Activated T-helper 1 cell treated with Interleukin-2 at 50 U/mL for 16 hours (primary cell): Measurements from ENCODE around the gene ARL16.

Experiments
- DNase-seq: peaks from one replicate; pipeline ENCODE4 v3.0.0-alpha.2; 2020; ENCODE audit warnings: low read depth

The ARL16 gene

DNA sequence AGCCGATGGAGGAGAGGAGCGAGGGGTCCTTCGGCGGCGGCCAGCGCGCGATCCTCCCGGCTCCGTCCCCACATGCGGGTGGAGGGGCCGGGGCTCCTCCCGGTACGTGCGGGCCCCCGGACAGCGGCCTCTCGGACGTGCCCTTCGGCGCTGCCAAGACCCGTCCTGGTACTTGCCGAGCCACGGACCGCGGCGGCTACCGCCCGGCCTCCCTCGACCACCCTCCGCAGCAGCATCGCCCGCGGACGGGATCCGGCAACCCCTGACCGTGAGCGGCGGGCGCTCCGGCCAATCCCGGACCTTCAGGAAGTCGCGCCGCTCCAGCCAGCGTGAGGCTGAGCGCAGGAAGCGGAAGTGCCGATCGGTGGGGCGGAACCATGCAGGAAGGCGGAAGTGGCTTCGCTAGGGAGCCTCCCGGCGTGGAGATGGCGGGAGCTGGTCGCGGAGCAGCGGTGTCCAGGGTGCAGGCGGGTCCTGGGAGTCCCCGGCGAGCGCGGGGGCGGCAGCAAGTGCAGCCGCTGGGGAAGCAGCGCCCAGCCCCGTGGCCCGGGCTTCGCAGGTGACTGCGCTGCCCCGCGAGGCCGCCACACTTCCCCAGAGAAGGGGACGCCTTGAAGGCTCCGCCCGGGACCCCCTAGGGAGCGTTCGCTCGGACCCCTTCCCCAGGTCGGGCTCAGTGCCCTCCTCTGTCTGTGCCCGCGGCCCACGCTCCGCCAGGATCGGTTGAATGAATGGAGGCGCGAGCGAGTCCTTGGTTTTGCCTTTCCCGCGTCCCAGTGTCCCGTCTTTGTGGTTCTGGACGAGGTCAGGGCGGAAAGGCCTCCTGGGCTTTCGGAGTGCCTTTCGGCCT is 17.0 kb downstream of the ARL16 start, which contains the start of the genes CCDC137 and OXLD1:
Gene CCDC137 (plus strand): TSS at position 396 of the 850 bp plus-strand sequence. CDS start 30 bp downstream, at position 426.
Gene OXLD1 (minus strand): TSS at position 264 of the 850 bp plus-strand sequence. CDS start 28 bp downstream, at position 236.
- DNase-seq = peak; percentile 89

DNA sequence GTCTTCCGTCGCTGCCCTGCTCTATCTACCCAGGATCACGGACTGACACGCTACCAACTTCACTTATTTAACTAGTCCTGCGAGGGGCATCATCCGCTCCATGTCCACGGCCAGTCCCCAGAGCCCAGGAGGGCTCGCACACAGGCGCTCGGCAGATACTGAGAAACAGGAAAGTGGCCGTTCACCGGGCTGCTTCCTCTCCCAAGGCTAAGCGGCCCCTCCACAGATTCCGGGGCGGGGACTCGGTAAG is 17.6 kb downstream of the ARL16 start:
- DNase-seq = no peak

DNA sequence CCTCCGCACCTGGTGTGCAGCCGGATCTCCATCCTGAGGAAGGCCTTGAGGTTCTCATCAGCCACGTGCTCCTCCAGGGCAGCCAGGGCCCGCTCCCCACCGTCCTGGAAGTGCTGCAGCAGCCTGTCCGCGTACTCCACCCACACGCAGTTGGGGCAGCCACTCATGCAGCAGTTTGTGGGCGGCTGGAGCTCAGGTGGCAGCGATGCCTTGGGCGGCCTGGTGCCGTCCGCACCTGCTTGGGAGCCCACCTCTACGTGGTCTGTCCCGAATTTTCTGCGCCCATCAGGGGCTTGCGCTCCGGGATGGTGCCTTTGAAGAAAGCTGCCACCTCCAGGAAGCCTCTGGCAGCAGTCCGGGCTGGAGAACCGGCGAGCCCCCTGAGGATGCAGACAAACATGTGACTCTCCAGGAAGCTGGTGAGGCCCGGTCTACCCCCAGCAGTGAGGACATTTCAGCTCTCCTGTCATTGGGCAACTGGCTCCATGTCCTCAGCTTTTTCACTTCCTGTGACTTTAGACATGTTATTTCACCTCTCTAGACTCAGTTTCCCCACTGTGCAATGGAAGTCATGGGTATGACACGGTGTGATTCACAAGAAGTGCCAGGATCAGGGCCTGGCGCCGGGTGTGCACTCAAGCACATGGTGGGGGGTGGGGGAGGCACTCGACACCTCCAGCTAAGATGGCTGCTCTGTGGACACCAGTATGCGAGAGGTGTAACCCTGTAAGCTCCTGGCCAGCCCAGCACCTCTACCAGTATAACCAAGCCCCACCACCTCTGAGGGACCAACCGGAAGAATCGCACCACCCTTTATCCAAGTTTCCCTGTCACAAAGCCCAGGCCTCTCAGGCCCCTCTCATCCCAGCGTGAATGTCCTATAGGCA is 18.1 kb downstream of the ARL16 start:
- no peak for DNase-seq

DNA sequence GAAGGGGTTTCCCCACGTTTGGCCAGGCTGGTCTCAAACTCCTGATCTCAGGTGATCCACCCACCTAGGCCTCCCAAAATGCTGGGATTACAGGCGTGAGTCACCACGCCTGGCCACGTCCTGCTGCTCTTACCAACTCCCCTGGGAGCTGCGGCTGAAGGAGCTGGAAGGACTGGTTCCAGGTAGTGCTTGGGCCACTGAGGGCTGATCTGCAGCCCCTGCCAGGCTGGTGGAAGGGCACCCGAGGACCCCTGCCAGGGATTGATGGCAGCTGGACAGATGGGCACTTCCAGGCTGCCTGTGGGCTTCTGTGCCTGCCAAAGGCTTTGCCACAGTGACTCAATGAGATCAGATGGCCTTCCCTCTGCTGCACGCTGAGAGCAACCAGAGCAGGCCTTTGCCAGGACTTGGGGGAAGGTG is 19.5 kb downstream of the ARL16 start:
- DNase-seq = no peak

DNA sequence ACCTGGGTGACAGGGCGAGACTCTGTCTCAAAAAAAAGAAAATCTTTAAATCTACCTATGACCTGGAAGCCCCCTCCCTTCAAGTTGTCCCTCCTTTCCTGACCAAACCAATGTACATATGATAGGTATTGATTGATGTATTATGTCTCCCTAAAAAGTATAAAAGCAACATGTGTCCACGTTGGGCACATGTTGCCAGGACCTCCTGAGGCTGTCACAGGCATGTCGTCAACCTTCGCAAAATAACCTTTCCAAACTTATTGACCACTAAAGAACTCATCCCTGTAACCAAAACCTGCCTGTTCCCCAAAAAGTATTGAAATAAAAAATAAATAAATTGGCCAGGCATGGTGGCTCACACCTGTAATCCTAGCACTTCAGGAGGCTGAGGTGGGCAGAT is 21.6 kb downstream of the ARL16 start:
- DNase-seq = no peak

DNA sequence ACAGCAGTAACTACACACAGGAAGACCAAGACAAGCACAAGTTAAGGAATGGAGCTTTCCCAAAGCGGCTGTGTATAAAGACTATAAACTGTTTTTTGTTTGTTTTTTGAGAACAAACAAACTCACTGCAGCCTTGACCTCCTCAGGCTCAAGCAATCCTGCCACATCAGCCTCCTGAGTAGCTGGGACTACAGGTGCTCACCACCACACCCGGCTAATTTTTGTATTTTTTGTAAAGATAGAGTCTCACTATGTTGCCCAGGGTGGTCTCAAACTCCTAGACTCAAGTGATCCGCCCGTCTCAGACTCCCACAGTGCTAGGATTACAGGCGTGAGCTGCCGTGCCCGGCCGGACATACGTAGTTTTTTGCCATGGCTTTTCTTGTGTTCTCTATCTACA is 23.2 kb downstream of the ARL16 start:
- DNase-seq = no peak

DNA sequence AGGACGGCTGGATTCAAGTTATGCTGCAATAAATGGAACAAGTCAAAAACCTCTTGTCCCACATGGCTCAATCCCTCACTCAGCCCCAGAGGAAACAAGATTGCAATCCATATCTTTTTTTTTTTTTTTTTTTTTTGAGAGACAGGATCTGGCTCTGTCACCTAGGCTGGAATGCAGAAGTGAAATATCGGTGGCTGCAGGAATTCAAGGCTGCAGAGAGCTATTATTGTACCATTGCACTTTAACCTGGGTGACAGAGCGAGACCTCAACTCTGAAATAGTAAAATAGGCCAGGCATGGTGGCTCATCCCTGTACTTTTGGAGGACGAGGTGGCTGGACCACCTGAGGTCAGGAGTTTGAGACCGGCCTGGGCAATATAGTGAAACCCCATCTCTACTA is 24.6 kb downstream of the ARL16 start:
- DNase-seq = no peak

DNA sequence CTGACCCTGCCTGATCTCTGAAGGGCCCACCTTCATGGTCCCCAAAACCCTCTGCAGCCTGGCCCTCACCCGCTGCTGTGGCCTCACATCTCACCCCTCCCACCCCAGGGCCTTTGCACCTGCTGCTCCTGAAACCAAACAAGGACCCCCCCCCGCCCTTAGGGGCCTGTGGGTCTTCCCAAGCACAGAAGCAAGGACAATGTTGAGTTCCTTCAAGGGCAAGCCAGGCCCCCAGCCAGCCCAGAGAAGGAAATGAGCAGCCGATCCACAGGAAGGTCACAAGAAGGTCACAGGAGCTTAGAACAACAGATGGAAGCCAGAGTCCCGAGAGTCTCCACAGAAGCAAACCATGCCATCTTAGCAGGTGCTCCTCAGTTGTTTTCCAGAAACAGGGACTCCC is 26.8 kb downstream of the ARL16 start:
- no peak for DNase-seq

DNA sequence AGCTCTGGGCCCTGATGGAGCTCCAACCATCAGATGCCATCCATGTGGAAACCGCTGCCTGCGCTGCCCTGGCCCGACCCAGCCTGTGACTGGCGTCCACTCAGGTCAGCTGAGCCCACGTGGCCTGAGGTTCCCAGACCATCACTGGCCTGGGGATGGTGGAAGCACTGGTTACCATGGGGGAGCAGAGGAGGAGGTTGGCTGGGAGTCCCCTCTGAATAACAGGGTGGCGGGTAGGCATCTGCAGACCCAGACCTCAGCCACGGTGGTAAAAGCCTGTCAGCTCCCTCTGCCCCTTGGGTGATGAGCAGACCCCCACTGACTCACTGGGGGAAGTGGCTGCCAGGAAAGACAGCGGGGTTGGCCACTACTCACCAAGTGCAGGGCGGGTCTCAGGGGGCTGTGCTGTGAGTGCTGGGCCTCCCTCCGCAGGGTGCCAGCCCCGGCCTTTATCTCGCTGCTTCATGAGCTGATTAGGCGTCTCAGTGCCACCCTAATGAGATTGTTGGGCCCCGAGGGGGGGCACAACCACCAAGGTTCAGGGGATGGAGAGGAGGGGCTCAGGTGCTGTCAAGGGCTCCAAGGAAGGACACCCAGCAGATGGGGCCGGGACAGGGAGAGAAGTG is 27.4 kb downstream of the ARL16 start, which contains the start of gene PDE6G:
Gene PDE6G (minus strand): TSS at position 425 of the 626 bp plus-strand sequence. CDS start 3,237 bp downstream, outside the sequence.
- DNase-seq = no peak

DNA sequence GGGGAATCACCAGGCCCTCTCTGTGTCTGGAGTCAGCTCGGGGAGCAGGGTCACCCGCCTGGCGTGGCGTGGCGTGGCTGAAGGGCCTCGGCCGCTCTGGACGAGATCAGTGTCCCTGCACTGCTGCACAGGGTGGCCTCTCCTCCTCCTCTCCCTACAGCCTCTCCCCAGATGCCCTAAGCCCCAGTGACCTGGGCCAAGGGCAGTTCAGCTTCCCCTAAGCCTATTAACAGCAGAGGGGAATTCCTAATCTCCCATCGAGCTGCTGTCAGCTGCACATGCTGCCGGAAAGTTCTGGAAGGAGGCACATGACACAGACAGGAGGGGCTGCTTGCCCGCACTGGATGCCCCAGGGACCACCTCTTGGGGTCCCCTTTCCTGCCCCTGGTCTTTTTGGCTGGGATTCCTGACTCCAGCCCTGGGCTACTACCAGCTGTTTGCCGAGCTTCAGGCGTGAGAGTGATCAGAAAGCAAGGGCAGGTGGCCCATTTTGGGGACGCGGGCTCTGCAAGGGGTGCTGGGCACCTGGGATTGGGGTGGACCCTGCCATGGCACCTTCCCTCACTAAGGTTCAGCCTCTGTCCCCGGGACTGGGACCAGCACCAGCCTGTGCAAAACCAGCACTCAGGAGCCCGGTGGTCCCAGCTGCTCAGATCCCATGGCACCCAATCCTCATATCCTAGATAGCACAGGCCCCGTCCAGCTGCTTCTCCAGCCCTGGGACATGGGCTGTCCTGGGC is 28.0 kb downstream of the ARL16 start:
- DNase-seq = no peak

DNA sequence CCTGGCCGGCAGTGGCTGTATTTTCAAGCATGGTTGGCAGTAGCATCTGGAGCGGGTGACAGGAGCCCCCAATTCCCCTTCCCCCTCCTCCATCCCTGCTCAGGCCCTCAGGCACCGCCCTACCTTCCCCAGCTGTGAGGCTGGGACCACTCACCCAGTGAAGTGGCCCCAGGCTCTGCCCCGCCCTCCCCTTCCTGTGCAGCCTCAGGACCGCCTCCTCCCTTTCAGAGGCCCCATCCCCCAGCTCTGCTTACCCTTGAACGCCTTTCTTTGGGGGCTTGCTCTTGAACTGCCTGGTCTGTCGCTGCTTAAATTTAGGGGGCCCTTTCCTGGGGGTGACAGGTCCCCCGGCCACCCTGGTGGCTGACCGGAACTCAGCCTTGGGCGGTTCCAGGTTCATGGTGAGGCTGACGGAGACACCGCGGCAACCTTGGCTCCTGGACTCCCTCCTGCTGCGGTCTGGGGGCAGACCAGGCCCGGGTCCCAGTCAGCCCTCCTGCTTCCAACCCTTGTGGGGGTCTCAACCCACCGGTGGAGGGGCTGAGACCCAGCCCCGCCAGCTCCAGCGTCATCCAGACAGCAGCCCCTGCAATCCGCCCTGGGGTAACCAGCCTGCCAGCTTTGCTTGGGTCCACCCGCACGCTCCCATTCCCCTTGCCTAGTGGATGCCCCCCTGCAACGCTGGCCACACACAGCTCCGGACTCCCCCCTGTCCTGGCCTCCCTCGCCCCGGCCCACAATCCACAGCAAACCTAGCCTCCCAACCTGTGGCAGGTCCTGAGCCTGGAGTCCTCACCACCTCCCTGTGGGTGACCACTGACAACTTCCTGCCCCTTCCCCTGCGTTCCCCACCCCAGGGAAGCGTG is 30.5 kb downstream of the ARL16 start:
- DNase-seq = no peak

DNA sequence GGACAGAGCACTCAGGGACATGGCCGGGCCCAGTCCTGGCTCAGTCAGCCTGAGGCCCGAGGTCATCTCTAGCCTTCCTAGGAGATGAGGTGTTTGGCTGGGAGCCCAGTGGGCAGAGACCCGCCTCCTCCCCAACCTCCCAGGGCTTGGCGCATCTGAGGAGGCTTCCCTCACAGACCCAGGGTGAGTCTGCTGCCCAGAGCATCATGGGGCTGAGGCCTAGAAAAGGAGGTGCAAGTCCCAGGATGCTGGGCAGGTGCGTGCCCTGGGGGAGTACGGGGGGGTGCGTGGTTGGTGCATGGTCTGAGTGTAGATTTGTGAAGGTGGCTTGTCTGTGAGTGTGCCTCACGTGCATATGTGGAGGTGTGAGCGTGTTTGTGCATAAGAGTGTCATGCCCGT is 31.9 kb downstream of the ARL16 start:
- no peak for DNase-seq

DNA sequence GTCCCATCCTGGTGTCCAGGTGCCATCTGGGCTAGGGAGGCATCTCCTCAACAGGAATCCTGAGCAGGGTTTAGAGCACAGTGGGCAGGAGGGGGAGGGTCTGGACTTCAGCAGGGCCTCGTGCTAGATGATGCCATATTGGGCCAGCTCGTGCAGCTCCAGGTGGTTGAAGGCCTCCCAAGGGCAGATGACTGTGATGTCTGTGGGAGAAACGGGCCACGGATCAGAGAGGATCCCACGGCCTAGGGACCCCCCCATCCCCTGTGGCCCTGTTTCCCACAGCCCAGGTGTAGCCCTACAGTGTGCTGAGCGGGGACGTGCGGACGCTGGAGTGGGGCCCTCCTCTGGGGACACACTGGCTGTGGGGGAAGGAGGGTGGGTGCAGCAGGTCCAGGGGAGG is 32.6 kb downstream of the ARL16 start:
- DNase-seq = no peak

DNA sequence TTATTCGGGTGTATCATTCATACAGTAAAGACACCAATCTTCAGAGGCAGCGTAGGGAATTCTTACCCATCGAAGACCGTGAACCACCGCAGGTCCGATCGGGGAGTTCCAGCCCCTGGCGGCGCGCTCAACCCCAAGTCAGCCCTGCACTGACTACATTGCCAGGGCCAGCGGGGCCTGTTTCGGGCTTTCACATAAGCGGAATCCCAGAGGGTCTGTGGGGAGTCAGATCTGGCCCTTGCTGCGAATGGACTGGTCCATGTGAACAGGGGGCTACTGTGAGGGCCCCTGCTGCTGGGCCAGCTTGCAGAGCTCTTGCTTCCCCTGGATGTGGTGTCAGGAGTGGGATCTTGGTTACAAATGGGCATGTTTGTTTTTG is 34.9 kb downstream of the ARL16 start:
- no peak for DNase-seq

DNA sequence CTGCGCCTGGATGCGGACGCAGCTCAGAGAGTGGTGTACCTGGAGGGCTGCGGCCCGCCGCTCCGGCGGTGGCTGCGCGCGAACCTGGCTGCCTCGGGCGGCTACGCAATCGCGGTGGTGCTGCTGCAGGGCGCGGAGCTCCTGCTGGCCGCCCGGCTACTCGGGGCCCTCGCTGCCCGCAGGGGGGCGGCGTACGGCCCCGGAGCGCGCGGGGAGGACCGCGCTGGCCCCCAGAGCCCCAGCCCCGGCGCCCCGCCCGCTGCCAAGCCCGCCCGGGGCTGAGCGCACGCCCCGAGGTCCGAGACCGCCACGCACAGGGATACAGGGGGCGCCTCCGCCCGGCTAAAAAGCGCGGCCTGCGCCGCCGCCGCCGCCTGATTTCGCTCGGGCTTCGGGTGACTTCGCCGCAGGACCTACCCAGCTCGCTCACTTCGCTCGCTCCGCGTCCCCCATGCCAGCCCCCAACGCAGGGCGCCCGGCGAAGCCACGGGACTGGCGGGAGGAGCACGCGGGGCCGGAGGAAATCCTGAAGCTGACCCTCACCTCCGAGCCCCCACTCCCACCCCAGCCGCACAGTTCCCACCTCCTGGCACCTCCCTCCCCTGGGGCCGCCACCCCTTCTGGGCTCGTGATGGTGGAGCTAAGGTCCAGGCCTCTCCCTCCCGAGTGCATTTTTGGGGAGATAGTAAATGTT is 35.4 kb downstream of the ARL16 start:
- DNase-seq = no peak

DNA sequence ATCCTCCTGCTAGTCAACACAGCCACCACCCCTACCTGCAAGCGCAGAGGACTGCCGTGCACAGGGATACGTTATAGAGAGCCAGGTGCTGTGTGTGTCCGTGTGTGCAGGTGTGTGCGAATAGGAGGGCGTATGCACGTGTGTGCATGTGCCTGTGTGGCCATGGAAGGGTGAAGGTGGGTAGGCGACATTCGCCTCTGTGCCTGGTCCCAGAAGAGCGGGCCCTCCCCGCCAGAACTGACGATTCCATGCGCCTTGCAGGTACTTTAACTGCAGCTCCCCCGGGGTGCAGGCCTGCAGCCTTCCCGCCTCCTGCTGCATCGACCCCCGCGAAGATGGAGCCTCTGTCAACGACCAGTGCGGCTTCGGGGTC is 36.0 kb downstream of the ARL16 start:
- no peak for DNase-seq

DNA sequence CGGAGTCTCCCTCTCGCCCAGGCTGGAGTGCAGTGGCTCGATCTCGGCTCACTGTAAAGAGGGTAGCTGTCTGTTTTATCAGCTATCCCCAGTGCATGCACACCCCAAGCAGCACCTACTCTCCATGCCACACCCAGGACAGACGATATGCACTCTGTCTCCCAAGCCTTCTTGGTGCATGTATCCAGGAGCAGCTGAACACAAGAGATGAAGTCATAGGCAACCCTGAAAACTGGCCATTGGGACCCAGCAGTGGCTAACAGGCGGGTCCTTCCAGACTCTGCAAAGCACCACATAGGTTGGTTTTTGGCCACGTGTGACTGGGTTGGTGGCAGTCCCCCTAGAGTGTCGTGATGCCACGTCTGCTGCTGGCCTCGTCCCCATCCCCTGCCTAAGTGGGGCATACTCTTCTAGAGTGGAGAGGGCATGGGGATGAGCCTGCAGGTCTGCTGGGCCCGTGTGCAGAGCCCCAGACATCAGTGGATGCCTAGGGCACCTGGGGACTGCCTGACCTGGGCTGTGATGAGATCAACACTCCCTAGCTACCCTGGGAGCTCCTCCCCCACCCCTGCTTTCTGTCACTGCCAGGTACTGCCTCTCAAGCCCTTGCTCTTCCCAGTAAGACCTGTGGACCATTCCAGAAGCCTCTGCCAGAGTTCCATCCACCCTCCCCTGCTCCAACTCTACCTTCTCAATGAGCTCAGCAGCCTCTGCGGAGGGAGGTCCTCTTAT is 36.6 kb downstream of the ARL16 start:
- no peak for DNase-seq

DNA sequence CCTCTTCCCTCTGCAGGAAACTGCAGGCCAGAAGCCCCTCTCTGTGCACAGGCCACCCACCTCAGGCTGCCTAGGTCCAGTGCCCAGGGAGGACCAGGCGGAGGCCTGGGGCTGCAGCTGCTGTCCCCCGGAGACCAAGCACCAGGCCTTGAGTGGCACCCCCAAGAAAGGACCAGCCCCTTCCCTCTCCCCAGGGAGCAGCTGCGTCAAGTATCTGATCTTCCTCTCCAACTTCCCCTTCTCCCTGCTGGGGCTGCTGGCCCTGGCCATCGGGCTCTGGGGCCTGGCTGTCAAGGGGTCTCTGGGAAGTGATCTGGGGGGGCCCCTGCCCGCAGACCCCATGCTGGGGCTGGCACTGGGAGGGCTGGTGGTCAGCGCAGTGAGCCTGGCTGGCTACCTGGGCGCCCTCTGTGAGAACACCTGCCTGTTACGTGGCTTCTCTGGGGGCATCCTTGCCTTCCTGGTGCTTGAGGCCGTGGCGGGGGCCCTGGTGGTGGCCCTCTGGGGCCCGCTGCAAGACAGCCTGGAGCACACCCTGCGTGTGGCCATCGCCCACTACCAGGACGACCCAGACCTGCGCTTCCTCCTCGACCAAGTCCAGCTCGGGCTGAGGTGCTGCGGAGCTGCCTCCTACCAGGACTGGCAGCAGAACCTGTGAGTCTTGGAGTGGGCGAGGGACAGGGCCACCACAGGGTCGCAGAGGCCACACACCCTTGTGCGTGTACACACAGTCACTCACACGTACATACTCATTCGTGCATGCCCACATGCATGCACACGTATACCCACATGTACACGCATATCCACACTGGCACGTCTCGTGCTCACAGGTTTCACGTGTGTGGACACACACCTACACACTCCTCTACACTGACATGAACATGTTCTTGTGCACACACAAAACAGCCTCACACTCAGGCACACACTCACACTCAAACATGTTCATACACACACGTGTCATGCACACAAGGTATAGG is 38.3 kb downstream of the ARL16 start:
- DNase-seq = no peak
